GM10266 (cell line): ENCODE results near the gene COL4A2.

Experiments used
- DNase-seq: peaks from one replicate; pipeline ENCODE4 v3.0.0; 2012; ENCODE audit errors: extremely low spot score
- TF ChIP-seq, protein P1 (sequence below): IDR thresholded peaks from 2 replicates; pipeline ENCODE4 v1.5.1; 2012; ENCODE audit warnings: mild to moderate bottlenecking, low read depth; ENCODE audit not compliant: control insufficient read depth, insufficient read depth; ENCODE audit errors: missing control alignments

COL4A2 gene

DNA sequence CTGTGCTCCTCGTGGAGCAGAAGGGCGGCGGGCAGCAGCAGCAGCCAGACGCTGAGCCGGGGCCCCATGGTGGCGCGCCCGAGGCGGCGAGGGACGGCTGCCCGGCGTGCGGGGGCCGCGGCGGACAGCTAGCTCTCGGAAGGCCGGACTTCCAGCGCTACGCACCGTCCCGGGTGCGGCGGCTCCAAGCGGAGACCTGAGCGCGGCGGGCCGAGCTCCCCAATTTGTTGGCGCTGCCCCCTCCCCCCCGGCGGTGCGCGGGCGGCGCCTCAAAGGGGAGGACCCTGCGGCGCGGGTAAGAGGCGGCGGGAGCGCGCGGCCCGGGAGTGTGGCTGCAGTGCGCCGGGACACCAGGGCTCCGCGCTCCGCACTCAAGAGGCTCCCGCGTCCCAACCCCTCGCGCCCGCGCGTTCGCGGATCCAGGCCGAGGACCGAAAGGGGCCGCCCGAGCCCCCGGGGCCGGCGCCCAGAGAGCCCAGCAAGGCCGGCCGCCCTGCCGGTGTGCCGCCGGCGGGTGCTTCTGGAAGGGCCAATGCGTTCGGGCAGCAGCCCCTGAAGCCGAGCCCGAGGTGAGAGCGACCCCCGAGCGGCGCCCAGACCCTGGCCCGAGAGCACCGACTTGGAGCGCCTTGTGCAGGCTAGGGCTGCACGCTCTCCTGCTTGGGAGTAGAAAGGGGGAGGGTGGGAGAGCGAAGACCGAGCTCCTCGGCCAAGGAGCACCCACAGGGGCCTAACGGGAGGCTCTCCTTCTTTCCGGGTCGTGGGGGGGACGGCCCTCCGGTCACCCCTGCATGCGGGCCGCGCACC lies at the start of gene COL4A2, which contains the start of gene COL4A1:
TSS of gene COL4A2 (plus strand) at position 325 of the 807 bp plus-strand sequence. CDS start 620 bp downstream, outside the sequence.
TSS of gene COL4A1 (minus strand) at position 198 of the 807 bp plus-strand sequence. CDS start at position 68, 130 bp downstream.
- DNase-seq = no peak
- TF ChIP-seq, protein P1, sequence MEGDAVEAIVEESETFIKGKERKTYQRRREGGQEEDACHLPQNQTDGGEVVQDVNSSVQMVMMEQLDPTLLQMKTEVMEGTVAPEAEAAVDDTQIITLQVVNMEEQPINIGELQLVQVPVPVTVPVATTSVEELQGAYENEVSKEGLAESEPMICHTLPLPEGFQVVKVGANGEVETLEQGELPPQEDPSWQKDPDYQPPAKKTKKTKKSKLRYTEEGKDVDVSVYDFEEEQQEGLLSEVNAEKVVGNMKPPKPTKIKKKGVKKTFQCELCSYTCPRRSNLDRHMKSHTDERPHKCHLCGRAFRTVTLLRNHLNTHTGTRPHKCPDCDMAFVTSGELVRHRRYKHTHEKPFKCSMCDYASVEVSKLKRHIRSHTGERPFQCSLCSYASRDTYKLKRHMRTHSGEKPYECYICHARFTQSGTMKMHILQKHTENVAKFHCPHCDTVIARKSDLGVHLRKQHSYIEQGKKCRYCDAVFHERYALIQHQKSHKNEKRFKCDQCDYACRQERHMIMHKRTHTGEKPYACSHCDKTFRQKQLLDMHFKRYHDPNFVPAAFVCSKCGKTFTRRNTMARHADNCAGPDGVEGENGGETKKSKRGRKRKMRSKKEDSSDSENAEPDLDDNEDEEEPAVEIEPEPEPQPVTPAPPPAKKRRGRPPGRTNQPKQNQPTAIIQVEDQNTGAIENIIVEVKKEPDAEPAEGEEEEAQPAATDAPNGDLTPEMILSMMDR = no peak

DNA sequence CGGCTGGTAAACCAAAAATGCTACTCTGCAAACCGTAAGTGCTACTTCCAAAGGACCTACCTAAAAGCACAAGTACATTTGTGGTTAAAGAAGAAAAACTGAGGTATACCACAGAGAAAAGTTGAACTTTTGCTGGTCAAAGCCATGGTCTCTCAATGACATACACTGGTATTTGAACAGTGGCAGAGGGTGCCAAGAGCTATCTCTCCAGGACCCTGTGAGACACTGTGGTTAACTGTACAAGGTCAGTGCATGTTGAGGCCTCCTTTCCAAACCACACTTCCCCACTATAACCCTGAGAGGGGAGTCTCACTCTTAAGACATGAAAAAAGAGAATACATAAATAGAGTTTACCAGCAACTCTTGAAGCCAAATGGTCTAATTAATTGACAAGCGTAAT lies 49.7 kb upstream of the COL4A2 start:
- TF ChIP-seq, protein P1 = no peak
- no peak for DNase-seq

DNA sequence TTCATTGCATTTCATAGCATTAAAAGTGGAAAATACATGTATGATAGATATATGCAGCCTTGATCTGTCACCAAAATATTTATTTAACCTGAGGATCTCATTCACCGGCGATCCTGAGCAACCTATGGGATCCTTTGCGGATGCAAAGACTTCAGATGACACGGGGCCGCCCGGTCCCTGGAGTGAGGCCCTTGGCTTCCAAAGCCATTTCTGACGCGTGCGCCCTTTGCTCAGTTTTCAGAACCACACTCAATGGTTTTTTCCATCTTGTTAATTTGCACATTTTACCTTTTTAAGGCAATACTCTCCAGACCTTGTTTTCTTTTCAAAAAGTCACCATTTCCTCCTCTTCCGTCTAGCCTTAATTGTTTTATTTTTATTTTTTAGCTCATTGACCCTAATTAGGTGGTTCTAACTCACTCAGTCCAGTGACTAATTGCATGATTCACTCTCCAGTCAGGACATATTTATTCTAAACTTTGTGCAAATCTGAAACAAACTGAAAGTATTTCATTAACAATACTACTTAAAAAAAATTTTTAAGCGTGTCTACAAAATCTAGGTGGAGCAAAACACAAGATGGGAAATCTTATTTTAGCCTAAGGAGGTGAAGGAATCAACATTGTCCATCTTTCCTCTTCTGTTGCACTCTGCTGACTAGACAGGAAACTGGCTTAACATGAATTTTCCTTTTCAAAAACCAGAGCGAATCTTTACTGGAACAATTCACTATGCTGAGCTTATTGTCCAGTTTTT lies 48.0 kb upstream of the COL4A2 start:
- TF ChIP-seq, protein P1 = no peak
- DNase-seq = no peak

DNA sequence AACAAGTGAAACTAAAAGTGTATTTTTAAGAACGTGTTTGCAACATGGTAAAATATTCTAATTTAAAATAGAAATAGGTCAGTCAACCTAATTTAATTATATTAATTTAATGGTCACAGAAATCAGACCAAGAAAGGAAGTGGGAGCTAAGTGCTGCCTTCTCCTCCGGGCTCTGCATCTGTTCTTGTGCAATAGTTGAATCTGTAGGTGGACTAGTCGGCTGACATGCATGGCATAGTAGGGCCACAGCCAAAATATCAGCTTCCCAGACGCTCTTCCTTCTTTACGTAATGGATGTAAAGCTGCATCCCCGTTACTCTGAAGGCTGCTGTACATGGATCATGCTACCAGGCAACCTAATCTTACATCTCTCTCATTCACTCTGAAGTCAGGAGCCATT lies 47.4 kb upstream of the COL4A2 start:
- TF ChIP-seq, protein P1 = no peak
- no peak for DNase-seq

DNA sequence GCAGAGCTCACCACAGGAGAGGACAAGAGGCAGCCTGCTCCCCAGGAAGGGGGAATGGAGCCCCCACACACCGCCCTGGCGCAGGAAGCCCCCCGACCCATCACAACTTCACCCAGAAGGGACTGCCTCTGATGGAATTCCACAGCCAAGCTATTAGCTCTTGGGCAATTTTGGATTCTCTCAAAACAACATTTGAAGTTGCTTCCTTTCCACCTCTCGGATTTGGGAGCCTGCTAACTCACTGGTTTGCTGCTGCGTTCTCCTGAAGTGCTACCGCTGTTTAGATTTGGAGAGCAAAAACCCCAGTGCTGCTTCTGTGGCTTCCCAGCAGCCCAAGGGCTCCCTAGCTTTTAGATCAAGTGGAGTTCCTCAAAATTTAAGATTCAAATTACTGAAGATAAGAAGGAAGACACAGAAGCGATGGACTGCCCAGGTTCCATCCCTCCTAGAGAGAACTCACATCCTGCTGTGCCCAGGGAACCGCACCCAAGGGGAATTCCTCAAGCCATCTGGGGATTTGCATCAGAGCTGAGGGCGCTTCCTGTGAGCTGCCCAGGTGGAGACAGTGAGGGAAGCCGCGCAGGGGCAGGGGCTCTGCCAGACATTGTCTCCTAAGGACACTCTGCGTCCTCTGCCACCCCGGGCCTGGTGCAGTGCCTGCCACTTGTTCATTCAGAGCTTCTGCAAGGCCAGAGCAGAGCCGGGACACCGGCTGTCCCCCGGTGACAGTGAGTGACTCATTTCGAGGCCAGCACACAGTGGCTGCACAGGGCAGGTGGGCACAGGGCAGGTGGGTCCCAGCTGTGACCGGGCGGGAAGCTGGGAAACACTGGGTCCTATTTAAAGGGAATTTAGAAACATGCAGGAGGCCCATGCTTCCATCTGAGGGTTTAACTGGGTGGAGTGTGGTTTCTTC lies 45.7 kb upstream of the COL4A2 start:
- TF ChIP-seq, protein P1 = no peak
- no peak for DNase-seq

DNA sequence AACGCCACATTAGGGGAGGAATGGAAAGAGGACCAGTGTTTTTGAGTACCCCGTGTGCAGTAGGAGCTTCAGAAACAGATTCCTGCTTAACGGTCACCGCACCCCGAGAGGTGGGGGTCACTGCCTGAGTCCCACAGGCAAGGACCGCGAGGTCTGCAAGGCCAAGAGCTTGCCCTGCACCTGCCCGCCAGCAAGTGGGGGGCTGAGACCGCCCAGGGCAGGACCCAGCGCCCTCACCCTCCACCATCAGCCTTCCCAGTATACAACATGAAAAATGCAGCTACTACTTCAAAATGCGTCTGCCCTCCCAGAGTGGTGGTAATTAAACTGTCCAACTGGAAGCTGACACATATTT lies 45.0 kb upstream of the COL4A2 start:
- TF ChIP-seq, protein P1 = no peak
- no peak for DNase-seq
